ENCODE data around the gene PTGES2.
"Not testable (repeated sequence)": the region's sequence is repeated elsewhere in the genome, so short reads cannot be mapped to it uniquely, and the experiment has no call there.

The PTGES2 gene

GRCh38 chr9:128120741-128121465 is 6.6 kb downstream of the PTGES2 start:
- Mint-ChIP-seq H3K27ac (no peak overlapping the region), H3K9me3 (no peaks in the 10 kb centered on the region), H3K27me3 (ENCODE audit: low read depth) (no peaks in the 10 kb centered on the region), H3K4me1 (ENCODE audit: low read depth) (peaks cover 17% of the 10 kb centered on the region), H3K4me3 (no peak overlapping the region), H3K36me3 (ENCODE audit: low read depth) (peaks cover 3% of the 10 kb centered on the region)

- Mint-ChIP-seq H3K4me1 (ENCODE audit: low read depth) (peaks cover 12% of the 10 kb centered on the region), H3K4me3 (no peak overlapping the region), H3K27me3 (ENCODE audit: low read depth) (no peaks in the 10 kb centered on the region), H3K9me3 (no peaks in the 10 kb centered on the region), H3K27ac (no peak overlapping the region), H3K36me3 (ENCODE audit: low read depth) (peaks cover 3% of the 10 kb centered on the region)
Observed at GRCh38 chr9:128120061-128120740, 7.3 kb downstream of the PTGES2 start.

GRCh38 chr9:128118971-128119665 is 8.4 kb downstream of the PTGES2 start:
- Mint-ChIP-seq H3K9me3 (no peaks in the 10 kb centered on the region), H3K27me3 (ENCODE audit: low read depth) (no peaks in the 10 kb centered on the region), H3K4me3 (no peak overlapping the region), H3K4me1 (ENCODE audit: low read depth) (peaks cover 7% of the 10 kb centered on the region), H3K36me3 (ENCODE audit: low read depth) (peaks cover 3% of the 10 kb centered on the region), H3K27ac (no peak overlapping the region)

- Mint-ChIP-seq H3K4me3 (no peak overlapping the region), H3K9me3 (no peaks in the 10 kb centered on the region), H3K27me3 (ENCODE audit: low read depth) (no peaks in the 10 kb centered on the region), H3K27ac (no peak overlapping the region), H3K36me3 (ENCODE audit: low read depth) (peaks cover 4% of the 10 kb centered on the region), H3K4me1 (ENCODE audit: low read depth) (peaks cover 7% of the 10 kb centered on the region)
Observed at GRCh38 chr9:128118472-128118857, 9.1 kb downstream of the PTGES2 start.

- Mint-ChIP-seq H3K4me3 (no peak overlapping the region), H3K27ac (peak overlapping the region; percentile 75), H3K36me3 (ENCODE audit: low read depth) (peaks cover 6% of the 10 kb centered on the region), H3K9me3 (no peaks in the 10 kb centered on the region), H3K27me3 (ENCODE audit: low read depth) (no peaks in the 10 kb centered on the region), H3K4me1 (ENCODE audit: low read depth) (peaks cover 7% of the 10 kb centered on the region)
Observed at GRCh38 chr9:128117613-128118471, 9.7 kb downstream of the PTGES2 start.

- Mint-ChIP-seq H3K9me3 (no peaks in the 10 kb centered on the region), H3K4me1 (ENCODE audit: low read depth) (peaks cover 7% of the 10 kb centered on the region), H3K36me3 (ENCODE audit: low read depth) (peaks cover 9% of the 10 kb centered on the region), H3K27me3 (ENCODE audit: low read depth) (no peaks in the 10 kb centered on the region), H3K4me3 (no peak overlapping the region), H3K27ac (no peak overlapping the region)
Observed at GRCh38 chr9:128116104-128117083, 11.1 kb downstream of the PTGES2 start.

GRCh38 chr9:128115187-128116103 is 12.1 kb downstream of the PTGES2 start:
- Mint-ChIP-seq H3K4me1 (ENCODE audit: low read depth) (peaks cover 7% of the 10 kb centered on the region), H3K27me3 (ENCODE audit: low read depth) (no peaks in the 10 kb centered on the region), H3K9me3 (no peaks in the 10 kb centered on the region), H3K36me3 (ENCODE audit: low read depth) (peaks cover 10% of the 10 kb centered on the region), H3K4me3 (no peak overlapping the region), H3K27ac (no peak overlapping the region)

- Mint-ChIP-seq H3K9me3 (no peaks in the 10 kb centered on the region), H3K4me3 (no peak overlapping the region), H3K36me3 (ENCODE audit: low read depth) (peaks cover 14% of the 10 kb centered on the region), H3K27ac (no peak overlapping the region), H3K27me3 (ENCODE audit: low read depth) (no peaks in the 10 kb centered on the region), H3K4me1 (ENCODE audit: low read depth) (peaks cover 7% of the 10 kb centered on the region)
Observed at GRCh38 chr9:128114326-128115186, 13.0 kb downstream of the PTGES2 start.

GRCh38 chr9:128113526-128114325 is 13.8 kb downstream of the PTGES2 start:
- H3K4me3 Mint-ChIP-seq, result no peak overlapping the region
- H3K36me3 Mint-ChIP-seq (ENCODE audit: low read depth), result peaks cover 14% of the 10 kb centered on the region
- H3K27ac Mint-ChIP-seq, result no peak overlapping the region
- H3K27me3 Mint-ChIP-seq (ENCODE audit: low read depth), result no peaks in the 10 kb centered on the region
- H3K9me3 Mint-ChIP-seq, result no peaks in the 10 kb centered on the region
- H3K4me1 Mint-ChIP-seq (ENCODE audit: low read depth), result peaks cover 7% of the 10 kb centered on the region

- H3K4me3 Mint-ChIP-seq; H3K9me3 Mint-ChIP-seq; H3K27me3 Mint-ChIP-seq (ENCODE audit: low read depth); H3K27ac Mint-ChIP-seq; H3K4me1 Mint-ChIP-seq (ENCODE audit: low read depth): not testable (repeated sequence)
- peaks cover 19% of the 10 kb centered on the region for H3K36me3 Mint-ChIP-seq (ENCODE audit: low read depth)
Observed at GRCh38 chr9:128111726-128112125, 15.8 kb downstream of the PTGES2 start.

- Mint-ChIP-seq H3K36me3 (ENCODE audit: low read depth) (peaks cover 26% of the 10 kb centered on the region), H3K9me3 (no peaks in the 10 kb centered on the region), H3K27me3 (ENCODE audit: low read depth) (no peaks in the 10 kb centered on the region), H3K27ac (no peak overlapping the region), H3K4me3 (no peak overlapping the region), H3K4me1 (ENCODE audit: low read depth) (no peaks in the 10 kb centered on the region)
Observed at GRCh38 chr9:128109050-128109709, 18.3 kb downstream of the PTGES2 start.

Measured in T-helper 1 cell treated with Interleukin-12 subunit alpha and Interleukin-12 subunit beta and Interleukin-4 antibody, amounts not matched to agents 30 μg/mL and 1 μg/mL, for 36 hours (primary cell).